HEK293 (cell line): Measurements from ENCODE around the gene CAPN13.

Experiments
- CTCF ChIA-PET: fragments of 350-600 bp; formaldehyde crosslinking; extraction: SDS; loops from one replicate; lab custom pipeline; 2021; ENCODE audit warnings: antibody characterized with exemption; lab: Yijun Ruan, JAX
- POLR2A ChIA-PET: fragments of 300-600 bp; formaldehyde crosslinking; extraction: SDS; loops from one replicate; lab custom pipeline; 2020; ENCODE audit warnings: antibody characterized with exemption, inconsistent platforms; lab: Yijun Ruan, JAX
- H3K27ac ChIP-seq: fragments of 200-500 bp; sonication (Bioruptor generic); 2 replicates; pipeline ENCODE4 v1.5.1; 2014; ENCODE audit warnings: low read depth, low read length, control low read depth, inconsistent platforms; ENCODE audit errors: extremely low read depth
- H3K36me3 ChIP-seq, 2 experiments: fragments of 200-500 bp in 1 of 2; sonication (Bioruptor generic) in 1 of 2; 1 replicate in 1 of 2; 2 replicates in 1 of 2; pipeline ENCODE4 v1.5.1; 2014 to 2017; ENCODE audit warnings: inconsistent platforms in 2 of 2, low read length in 2 of 2; ENCODE audit not compliant: control insufficient read depth in 2 of 2, insufficient read depth in 1 of 2
- H3K4me1 ChIP-seq: fragments of 200-500 bp; sonication (Bioruptor generic); 2 replicates; pipeline ENCODE4 v1.5.1; 2014; ENCODE audit warnings: mild to moderate bottlenecking, low read length, inconsistent platforms; ENCODE audit not compliant: control insufficient read depth, insufficient read depth
- H3K4me3 ChIP-seq: 2 replicates; pipeline ENCODE4 v1.5.1; 2011; ENCODE audit warnings: low read depth, mild to moderate bottlenecking, control low read depth, low read length, moderate library complexity
- H3K9me3 ChIP-seq: fragments of 200-500 bp; sonication (Bioruptor generic); 2 replicates; pipeline ENCODE4 v1.5.1; 2014; ENCODE audit warnings: low read depth, low read length, inconsistent platforms; ENCODE audit not compliant: control insufficient read depth, insufficient read depth
- BCL11A ChIP-seq: fragments of 450-650 bp; formaldehyde crosslinking; IDR thresholded peaks from 2 replicates; pipeline ENCODE4 v1.5.1; 2016; ENCODE audit warnings: low read depth, missing biosample characterization, missing genetic modification characterization
- ELK4 ChIP-seq: IDR thresholded peaks from 2 replicates; pipeline ENCODE4 v1.6.1; 2011; ENCODE audit warnings: mild to moderate bottlenecking, low read depth, low read length, borderline replicate concordance
- FEZF1 ChIP-seq: fragments of 450-650 bp; formaldehyde crosslinking; IDR thresholded peaks from 2 replicates; pipeline ENCODE4 v1.5.1; 2016; ENCODE audit warnings: missing biosample characterization, missing genetic modification characterization
- HOXC10 ChIP-seq: sonication (generic); formaldehyde crosslinking; IDR thresholded peaks from 2 replicates; pipeline ENCODE4 v1.8.1; 2023; ENCODE audit warnings: mild to moderate bottlenecking, missing genetic modification reagents
- KLF8 ChIP-seq: fragments of 450-650 bp; formaldehyde crosslinking; IDR thresholded peaks from 2 replicates; pipeline ENCODE4 v1.5.1; 2016; ENCODE audit warnings: missing biosample characterization, missing genetic modification characterization
- MZF1 ChIP-seq: fragments of 450-650 bp; formaldehyde crosslinking; IDR thresholded peaks from 2 replicates; pipeline ENCODE4 v1.5.1; 2017; ENCODE audit warnings: missing biosample characterization, missing genetic modification characterization, borderline replicate concordance
- SALL2 ChIP-seq: fragments of 450-650 bp; formaldehyde crosslinking; IDR thresholded peaks from 2 replicates; pipeline ENCODE4 v1.5.0; 2017; ENCODE audit warnings: missing biosample characterization, mild to moderate bottlenecking, missing genetic modification characterization, borderline replicate concordance
- TCF7L2 ChIP-seq: IDR thresholded peaks from 2 replicates; pipeline ENCODE4 v1.6.1; 2011; ENCODE audit warnings: low read depth, mild to moderate bottlenecking, inconsistent platforms, low read length, moderate library complexity, borderline replicate concordance
- ZFP37 ChIP-seq: fragments of 450-650 bp; formaldehyde crosslinking; IDR thresholded peaks from 2 replicates; pipeline ENCODE4 v1.5.1; 2016; ENCODE audit warnings: missing biosample characterization, missing genetic modification characterization
- ZNF169 ChIP-seq: fragments of 450-650 bp; formaldehyde crosslinking; IDR thresholded peaks from 2 replicates; pipeline ENCODE4 v1.5.1; 2016; ENCODE audit warnings: missing biosample characterization, missing genetic modification characterization
- ZNF214 ChIP-seq: fragments of 450-650 bp; formaldehyde crosslinking; IDR thresholded peaks from 2 replicates; pipeline ENCODE4 v1.5.1; 2017; ENCODE audit warnings: missing biosample characterization, mild to moderate bottlenecking, missing genetic modification characterization, borderline replicate concordance
- ZNF274 ChIP-seq, 2 experiments: fragments of 200-500 bp in 1 of 2; fragments of 450-650 bp in 1 of 2; sonication (Bioruptor generic) in 1 of 2; formaldehyde crosslinking in 1 of 2; IDR thresholded peaks; 2 replicates each; pipeline versions ENCODE4 v1.5.1 to v1.6.1; 2014 to 2016; ENCODE audit warnings: borderline replicate concordance in 1 of 2, inconsistent platforms in 1 of 2, low read length in 1 of 2, missing biosample characterization in 1 of 2, missing genetic modification characterization in 1 of 2
- ZNF311 ChIP-seq: fragments of 450-650 bp; formaldehyde crosslinking; IDR thresholded peaks from 2 replicates; pipeline ENCODE4 v1.5.1; 2017; ENCODE audit warnings: missing biosample characterization, missing genetic modification characterization, borderline replicate concordance
- ZNF37A ChIP-seq: fragments of 450-650 bp; IDR thresholded peaks from 2 replicates; pipeline ENCODE4 v1.5.1; 2018; ENCODE audit warnings: missing biosample characterization, missing genetic modification characterization
- ZNF416 ChIP-seq: fragments of 450-650 bp; formaldehyde crosslinking; IDR thresholded peaks from 2 replicates; pipeline ENCODE4 v1.5.1; 2016; ENCODE audit warnings: missing biosample characterization, missing genetic modification characterization
- ZNF48 ChIP-seq: fragments of 450-650 bp; formaldehyde crosslinking; IDR thresholded peaks from 2 replicates; pipeline ENCODE4 v1.5.1; 2016; ENCODE audit warnings: missing biosample characterization, missing genetic modification characterization
- ZNF510 ChIP-seq: fragments of 450-650 bp; formaldehyde crosslinking; IDR thresholded peaks from 2 replicates; pipeline ENCODE4 v1.5.1; 2018; ENCODE audit warnings: mild to moderate bottlenecking, missing genetic modification characterization, missing biosample characterization; ENCODE audit not compliant: insufficient replicate concordance
- ZNF529 ChIP-seq: fragments of 450-650 bp; formaldehyde crosslinking; IDR thresholded peaks from 2 replicates; pipeline ENCODE4 v1.5.1; 2017; ENCODE audit warnings: missing genetic modification characterization, missing biosample characterization; ENCODE audit not compliant: insufficient replicate concordance
- ZNF549 ChIP-seq: fragments of 450-650 bp; IDR thresholded peaks from 2 replicates; pipeline ENCODE4 v1.5.1; 2018; ENCODE audit warnings: missing biosample characterization, missing genetic modification characterization, mild to moderate bottlenecking, inconsistent platforms, moderate library complexity
- ZNF639 ChIP-seq: fragments of 450-650 bp; formaldehyde crosslinking; IDR thresholded peaks from 2 replicates; pipeline ENCODE4 v1.5.1; 2016; ENCODE audit warnings: missing biosample characterization, missing genetic modification characterization
- ZNF677 ChIP-seq: fragments of 450-650 bp; IDR thresholded peaks from 2 replicates; pipeline ENCODE4 v1.5.0; 2018; ENCODE audit warnings: missing biosample characterization, mild to moderate bottlenecking, missing genetic modification characterization, moderate library complexity
- ZNF747 ChIP-seq: fragments of 450-650 bp; formaldehyde crosslinking; IDR thresholded peaks from 2 replicates; pipeline ENCODE4 v1.5.1; 2016; ENCODE audit warnings: missing biosample characterization, missing genetic modification characterization
- ZNF76 ChIP-seq: fragments of 450-650 bp; formaldehyde crosslinking; IDR thresholded peaks from 2 replicates; pipeline ENCODE4; 2016; ENCODE audit warnings: low read depth, missing biosample characterization, missing genetic modification characterization, borderline replicate concordance
- ZSCAN18 ChIP-seq: fragments of 450-650 bp; formaldehyde crosslinking; IDR thresholded peaks from 2 replicates; pipeline ENCODE4 v1.5.1; 2016; ENCODE audit warnings: missing biosample characterization, missing genetic modification characterization
- TF ChIP-seq, protein P1 (sequence below): fragments of 450-650 bp; formaldehyde crosslinking; IDR thresholded peaks from 2 replicates; pipeline ENCODE4 v1.5.1; 2016; ENCODE audit warnings: missing biosample characterization, missing genetic modification characterization

The CAPN13 gene

DNA sequence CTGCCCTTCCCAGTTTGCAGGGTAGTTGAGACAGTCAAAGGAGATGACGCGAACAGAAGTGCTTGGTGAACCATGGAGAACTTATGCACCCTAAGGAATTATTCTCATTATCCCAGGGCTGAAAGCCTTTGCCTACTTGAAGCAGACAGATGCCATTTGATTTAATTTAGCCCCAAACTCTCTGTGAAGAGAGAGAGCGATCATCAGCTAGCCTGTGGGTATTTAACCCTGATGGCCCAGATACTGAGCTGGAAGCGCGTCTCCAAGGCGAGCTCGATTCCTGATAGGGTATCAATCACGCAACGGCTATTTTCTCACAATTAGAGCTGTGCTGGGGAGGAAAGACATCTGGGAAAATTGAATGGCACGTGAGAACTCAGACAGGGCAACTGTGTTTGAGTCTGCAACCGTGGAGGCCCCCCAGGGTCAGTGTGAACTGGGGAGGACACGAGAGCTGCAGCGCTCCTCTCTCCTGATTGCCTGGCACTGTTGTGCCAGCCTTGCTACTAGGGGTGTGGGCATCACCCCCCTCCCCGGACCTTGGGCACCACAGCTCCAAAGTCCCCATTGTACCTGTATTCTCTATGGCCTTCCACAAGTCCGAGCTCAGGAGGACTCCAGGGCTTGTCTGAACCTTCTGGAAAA, 73.2 kb downstream of the CAPN13 start:
- ChIA-PET POLR2A (interaction anchor here (0.5 kb wide), 1 partner anchor 48 kb away, joined by 5 read pairs; no protein-coding TSS in a partner anchor), CTCF (interaction anchor here (0.5 kb wide), 1 partner anchor 569 kb away, joined by 3 read pairs; no protein-coding TSS in a partner anchor)
- H3K4me1 ChIP-seq: no peaks in the 10 kb centered on the region
- no peak overlapping the region for H3K4me3 ChIP-seq
- no peak overlapping the region for H3K27ac ChIP-seq
- no peaks in the 10 kb centered on the region for H3K36me3 ChIP-seq
- no peaks in the 10 kb centered on the region for H3K9me3 ChIP-seq
- TF ChIP-seq ELK4 (no peak), BCL11A (no peak), ZNF549 (tag by site-specific recombination) (no peak), ZNF639 (no peak), ZNF747 (tag by site-specific recombination) (no peak), ZSCAN18 (tag by site-specific recombination) (no peak), ZNF48 (tag by site-specific recombination) (no peak), ZNF416 (tag by site-specific recombination) (no peak), ZNF311 (tag by site-specific recombination) (no peak), ZNF37A (tag by site-specific recombination) (no peak), ZNF677 (tag by site-specific recombination) (no peak)
- TF ChIP-seq, protein P1, sequence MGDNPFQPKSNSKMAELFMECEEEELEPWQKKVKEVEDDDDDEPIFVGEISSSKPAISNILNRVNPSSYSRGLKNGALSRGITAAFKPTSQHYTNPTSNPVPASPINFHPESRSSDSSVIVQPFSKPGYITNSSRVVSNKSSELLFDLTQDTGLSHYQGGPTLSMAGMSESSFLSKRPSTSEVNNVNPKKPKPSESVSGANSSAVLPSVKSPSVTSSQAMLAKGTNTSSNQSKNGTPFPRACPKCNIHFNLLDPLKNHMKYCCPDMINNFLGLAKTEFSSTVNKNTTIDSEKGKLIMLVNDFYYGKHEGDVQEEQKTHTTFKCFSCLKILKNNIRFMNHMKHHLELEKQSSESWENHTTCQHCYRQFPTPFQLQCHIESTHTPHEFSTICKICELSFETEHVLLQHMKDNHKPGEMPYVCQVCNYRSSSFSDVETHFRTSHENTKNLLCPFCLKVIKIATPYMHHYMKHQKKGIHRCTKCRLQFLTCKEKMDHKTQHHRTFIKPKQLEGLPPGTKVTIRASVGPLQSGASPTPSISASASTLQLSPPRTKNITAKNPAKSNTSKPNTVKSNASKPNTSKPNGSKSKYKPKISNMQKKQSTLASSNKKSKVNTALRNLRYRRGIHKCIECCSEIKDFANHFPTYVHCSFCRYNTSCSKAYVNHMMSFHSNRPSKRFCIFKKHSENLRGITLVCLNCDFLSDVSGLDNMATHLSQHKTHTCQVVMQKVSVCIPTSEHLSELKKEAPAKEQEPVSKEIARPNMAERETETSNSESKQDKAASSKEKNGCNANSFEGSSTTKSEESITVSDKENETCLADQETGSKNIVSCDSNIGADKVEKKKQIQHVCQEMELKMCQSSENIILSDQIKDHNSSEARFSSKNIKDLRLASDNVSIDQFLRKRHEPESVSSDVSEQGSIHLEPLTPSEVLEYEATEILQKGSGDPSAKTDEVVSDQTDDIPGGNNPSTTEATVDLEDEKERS (tag by site-specific recombination): no peak

DNA sequence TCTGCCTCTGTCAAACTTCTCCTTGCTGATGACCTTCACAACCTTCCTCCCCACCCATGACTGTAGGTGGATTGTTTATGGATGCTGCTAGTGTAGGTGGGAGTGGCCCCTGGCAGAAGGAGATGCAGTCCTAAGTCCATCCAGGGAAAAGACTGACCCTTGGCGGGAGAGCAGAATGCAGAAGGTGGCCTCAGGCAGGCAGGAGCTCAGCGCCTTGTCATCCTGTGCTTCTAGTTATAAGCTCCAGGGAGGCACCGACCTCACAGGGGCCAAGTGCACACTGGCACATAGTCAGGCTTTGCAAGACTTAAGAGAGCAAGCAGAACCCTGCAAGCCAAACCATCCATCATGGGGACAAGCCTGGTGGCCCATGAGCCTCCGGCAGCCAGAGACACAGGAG, 74.4 kb downstream of the CAPN13 start:
- H3K27ac ChIP-seq: no peak overlapping the region
- H3K4me3 ChIP-seq: no peak overlapping the region
- no peak for TF ChIP-seq ZNF169 (tag by site-specific recombination)
- no peak for TF ChIP-seq ZFP37
- TF ChIP-seq KLF8: no peak
- TF ChIP-seq ZNF529 (tag by site-specific recombination): no peak
- TF ChIP-seq ZNF214 (tag by site-specific recombination): no peak
- no peak for TF ChIP-seq MZF1 (tag by site-specific recombination)
- no peak for TF ChIP-seq TCF7L2
- TF ChIP-seq ZNF274 (IDR thresholded peaks at IDR 0.05; ENCODE audit: low read length): no peak
- TF ChIP-seq ZNF274 (tag by site-specific recombination; IDR thresholded peaks at IDR 0.05; ENCODE audit: borderline replicate concordance): no peak
- TF ChIP-seq ZNF510 (tag by site-specific recombination): no peak
- TF ChIP-seq ZNF76 (tag by site-specific recombination): no peak
- no peak for TF ChIP-seq HOXC10
- no peak for TF ChIP-seq SALL2
- no peak for TF ChIP-seq FEZF1
- no peaks in the 10 kb centered on the region for H3K9me3 ChIP-seq
- POLR2A ChIA-PET: no interaction called here
- CTCF ChIA-PET: interaction anchor here (0.5 kb wide), 1 partner anchor 21 kb away, joined by 3 read pairs; no protein-coding TSS in a partner anchor
- no peaks in the 10 kb centered on the region for H3K36me3 ChIP-seq
- no peaks in the 10 kb centered on the region for H3K4me1 ChIP-seq
